GM20000 (cell line): ENCODE results near the gene ADD3.

Experiments used
- DNase-seq: peaks from one replicate; pipeline ENCODE4 v3.0.0; 2012; ENCODE audit warnings: low spot score
- TF ChIP-seq, protein P1 (sequence below): IDR thresholded peaks from 2 replicates; pipeline ENCODE4 v1.5.1; 2012; ENCODE audit warnings: mild to moderate bottlenecking, control low read depth; ENCODE audit errors: extremely low read depth, missing control alignments

ADD3 gene

DNA sequence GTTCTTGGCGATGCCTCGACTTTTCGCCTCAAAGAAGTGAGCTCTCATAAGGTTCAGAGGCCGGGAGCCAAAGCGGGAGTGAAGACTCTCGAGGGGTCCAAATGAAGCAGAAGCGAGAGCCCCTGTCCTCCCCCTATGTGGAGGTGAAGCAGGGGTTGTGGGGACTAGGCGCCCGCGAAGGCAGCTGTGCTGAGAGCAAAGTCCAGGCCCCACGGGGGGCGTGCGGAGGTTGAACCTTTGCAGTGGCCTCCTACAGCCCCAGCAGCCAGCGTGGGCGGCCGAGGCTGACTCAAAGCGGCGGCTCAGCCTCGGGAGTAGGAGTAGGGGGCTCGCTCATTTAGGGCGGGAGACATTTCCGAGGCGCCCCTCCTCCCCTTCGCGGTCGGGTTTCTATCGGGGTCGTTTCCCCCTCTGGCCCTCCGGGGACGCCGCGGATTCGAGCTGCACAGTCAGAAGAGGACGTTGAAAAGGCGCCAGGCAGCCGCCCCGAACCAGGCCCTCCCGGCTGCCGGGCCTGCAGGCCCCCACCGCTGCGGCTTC is 553 bp upstream of the ADD3 start:
- peak; percentile 68 for DNase-seq

DNA sequence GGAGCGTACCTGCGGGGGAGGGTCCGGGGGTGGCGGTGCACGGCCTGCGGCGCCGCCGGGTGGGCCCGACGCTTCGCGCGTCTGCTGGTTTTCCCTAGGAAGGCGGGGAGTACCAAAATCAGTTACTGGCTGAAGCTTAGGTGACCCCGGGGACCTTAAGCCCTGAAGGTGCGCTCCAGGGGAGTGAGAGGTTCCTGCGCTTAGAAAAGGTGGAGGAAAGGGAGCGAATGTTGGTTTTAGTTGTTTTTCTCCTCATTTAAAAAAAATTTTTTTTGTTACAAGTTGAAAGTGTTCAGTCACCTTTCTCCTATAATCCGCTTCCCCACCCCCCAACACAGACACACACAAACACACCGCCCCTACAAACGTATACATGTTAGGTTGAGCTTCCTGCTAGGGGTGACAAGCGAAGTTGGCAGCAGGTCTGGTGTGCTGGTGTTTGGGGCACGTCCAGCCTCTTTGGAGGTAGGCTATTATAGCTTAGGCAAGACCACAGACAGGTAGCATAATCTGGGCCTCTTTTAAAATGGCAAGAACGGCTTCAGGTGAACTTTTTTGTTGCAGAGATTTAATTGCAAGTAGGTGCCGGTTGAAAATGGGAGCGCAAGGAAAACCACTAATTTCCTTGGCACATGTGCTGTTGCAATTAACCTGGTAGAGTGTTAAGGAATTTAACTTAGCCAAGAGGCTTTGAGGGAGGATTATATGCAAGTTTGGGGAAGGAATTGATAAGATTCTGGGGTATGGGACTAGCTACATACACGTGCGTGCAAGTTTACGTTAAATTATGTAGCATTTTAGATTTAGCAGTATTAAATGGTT is 945 bp downstream of the ADD3 start:
- TF ChIP-seq, protein P1, sequence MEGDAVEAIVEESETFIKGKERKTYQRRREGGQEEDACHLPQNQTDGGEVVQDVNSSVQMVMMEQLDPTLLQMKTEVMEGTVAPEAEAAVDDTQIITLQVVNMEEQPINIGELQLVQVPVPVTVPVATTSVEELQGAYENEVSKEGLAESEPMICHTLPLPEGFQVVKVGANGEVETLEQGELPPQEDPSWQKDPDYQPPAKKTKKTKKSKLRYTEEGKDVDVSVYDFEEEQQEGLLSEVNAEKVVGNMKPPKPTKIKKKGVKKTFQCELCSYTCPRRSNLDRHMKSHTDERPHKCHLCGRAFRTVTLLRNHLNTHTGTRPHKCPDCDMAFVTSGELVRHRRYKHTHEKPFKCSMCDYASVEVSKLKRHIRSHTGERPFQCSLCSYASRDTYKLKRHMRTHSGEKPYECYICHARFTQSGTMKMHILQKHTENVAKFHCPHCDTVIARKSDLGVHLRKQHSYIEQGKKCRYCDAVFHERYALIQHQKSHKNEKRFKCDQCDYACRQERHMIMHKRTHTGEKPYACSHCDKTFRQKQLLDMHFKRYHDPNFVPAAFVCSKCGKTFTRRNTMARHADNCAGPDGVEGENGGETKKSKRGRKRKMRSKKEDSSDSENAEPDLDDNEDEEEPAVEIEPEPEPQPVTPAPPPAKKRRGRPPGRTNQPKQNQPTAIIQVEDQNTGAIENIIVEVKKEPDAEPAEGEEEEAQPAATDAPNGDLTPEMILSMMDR = no peak
- peak; percentile 35 for DNase-seq

More for the DNA sequence above, 553 bp upstream of the ADD3 start:
- TF ChIP-seq, protein P1 = no peak

DNA sequence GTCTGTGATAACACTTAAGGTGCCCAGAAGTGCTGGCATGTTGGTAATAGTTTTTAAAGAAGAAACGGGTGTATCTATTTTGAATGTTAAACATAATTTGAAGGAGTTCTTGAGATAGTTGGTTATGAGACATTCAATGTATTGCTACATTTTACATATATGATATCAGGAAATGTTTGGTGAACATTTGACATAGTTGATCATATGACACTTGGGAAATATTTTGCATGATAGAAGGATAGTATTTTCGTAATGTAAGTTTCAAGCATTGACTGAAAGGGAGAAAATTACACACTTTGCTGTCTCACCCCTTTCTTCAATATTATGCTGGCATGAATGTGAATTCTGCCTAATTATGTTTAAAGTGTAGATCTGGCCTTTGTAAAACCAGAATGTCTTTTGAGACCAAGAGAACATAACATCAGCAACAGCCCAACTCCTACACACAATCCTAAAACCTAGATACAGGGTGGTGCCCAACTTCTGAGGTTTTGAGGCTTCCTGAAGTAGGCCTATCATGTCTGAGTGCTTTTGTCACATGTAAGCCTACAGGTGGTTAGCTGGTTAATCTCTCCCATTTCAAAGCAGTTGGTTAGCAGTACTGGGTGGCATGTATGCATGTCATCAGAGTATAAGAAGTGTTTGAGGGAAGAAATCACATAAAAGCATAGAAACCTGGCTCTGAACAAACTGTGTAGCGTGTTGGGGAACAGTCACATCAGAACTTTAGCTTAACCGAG is 2.1 kb downstream of the ADD3 start:
- TF ChIP-seq, protein P1 = no peak
- DNase-seq = peak; percentile 25

DNA sequence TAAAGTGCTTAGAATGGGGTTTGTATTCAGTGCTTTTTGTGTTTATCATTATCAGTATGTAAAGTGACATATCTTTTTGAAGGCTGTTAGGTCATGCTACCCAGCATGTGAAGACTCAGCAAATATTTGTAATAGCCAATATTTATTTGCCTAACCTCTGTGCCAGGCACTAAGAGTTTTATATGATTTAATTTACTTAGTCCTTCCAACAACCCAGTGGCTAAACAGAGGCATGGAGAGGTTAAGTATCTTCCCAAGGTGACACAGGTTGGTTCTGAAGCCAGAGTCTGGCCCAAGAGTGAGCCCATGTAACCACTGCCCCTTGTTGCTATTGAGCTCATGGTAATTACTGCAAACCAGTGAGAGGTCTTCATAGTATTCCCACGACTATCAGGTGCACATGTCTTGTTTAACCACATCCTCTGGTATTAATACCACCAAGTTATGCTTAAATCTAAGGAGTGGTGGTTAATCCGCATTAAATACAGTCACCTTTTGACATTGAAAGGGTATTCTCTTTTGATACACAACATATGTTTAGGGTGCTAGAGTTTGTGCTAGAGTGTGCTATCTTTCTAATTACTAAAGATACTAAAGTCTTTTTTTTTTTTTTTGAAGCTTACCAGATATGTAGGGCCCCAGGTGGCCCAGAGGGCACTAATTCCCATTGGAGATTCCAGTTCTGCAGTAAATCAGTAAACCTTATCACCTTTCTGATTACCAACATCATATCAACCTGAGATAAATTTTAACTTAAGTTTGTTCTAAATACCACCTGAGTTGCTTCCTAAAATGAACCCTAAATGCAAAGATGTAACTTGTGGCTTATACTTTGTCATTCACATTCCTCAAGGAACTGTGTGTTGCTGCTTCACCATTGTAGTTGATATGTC is 2.9 kb downstream of the ADD3 start:
- TF ChIP-seq, protein P1 = no peak

DNA sequence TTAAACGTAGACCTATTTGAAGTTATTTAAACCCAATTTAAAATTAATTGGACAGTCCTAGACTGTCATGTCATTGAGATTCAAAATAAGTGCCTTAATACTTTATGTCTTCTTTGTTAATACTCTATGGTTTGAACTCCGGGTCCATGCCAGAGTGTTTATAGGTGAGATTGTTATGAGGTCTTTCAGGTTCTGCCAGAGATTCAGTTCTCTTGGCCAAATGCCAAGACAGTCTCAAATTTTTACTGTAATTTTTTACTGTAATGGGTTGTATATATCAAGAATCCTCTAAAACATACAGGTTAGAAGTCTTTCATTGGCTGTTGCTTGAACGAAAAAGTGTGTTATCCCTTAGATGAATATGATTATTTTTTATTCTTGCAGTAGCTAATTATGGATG is 3.9 kb downstream of the ADD3 start:
- TF ChIP-seq, protein P1 = no peak
- DNase-seq = no peak

More for the DNA sequence above, 2.9 kb downstream of the ADD3 start:
- no peak for DNase-seq

DNA sequence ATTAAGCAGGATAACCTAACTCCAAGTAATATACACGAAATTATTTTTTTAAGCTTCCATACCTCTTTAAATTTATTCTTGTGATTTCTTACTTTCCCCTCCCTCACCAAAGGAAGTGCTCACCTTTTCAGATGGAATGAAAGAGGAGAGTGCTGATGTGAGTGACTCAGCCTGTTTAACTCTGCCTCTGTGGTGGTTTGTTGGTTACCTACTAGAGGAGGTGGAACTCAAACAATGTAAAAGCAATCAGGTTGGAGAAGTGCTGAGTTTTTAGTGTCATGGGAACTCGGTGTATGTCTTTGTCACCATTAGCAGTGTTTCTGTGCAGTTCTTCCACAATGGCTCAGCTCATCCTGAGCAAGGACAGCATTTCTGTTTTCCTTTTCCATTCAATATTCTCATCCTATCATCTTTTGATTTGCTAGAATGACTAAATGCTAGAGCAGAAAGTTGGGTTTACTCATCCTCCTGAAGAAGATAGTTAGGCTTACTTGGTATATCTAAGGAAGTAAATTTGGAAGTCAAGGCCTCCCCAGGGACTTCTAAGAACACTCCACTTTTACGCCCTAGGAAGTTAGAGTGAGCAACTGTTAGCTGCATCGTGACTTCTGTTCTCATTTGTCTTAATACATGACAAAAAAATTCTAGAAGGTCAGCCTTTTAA is 6.0 kb downstream of the ADD3 start:
- TF ChIP-seq, protein P1 = no peak
- no peak for DNase-seq
